Gastroesophageal sphincter (tissue), 4 donors: ENCODE measurements around the gene HSD11B2. TPM values are rescaled to one million over a fixed set of nuclear protein-coding genes. Genes with fewer than 3 reads are reported as not detected.

ENCODE experiments used
- ATAC-seq: fragments of 150-250 bp; one replicate; pipeline ENCODE4 v1.9.1; 2016; ENCODE audit warnings: mild to moderate bottlenecking, moderate library complexity
- H3K27ac ChIP-seq, 4 donors: fragments of 200-600 bp; sonication (generic) in 3 of 4; 1 replicate in 3 of 4; 2 replicates in 1 of 4; pipeline ENCODE4 v1.5.1; 2016 to 2019
- H3K27me3 ChIP-seq: fragments of 200-600 bp; sonication (generic); one replicate; pipeline ENCODE4 v1.5.1; 2019
- H3K36me3 ChIP-seq, 2 donors: fragments of 200-600 bp; sonication (generic); one replicate each; pipeline ENCODE4 v1.5.1; 2019; ENCODE audit warnings: control low read depth in 1 of 2
- H3K4me1 ChIP-seq, 3 donors: fragments of 200-600 bp; sonication (generic); 1 replicate in 2 of 3; 2 replicates in 1 of 3; pipeline ENCODE4 v1.5.1; 2016 to 2019; ENCODE audit warnings: control low read depth in 2 of 3
- H3K4me3 ChIP-seq, 2 donors: fragments of 200-600 bp; sonication (generic); one replicate each; pipeline ENCODE4 v1.5.1; 2019; ENCODE audit warnings: mild to moderate bottlenecking in 1 of 2, moderate library complexity in 1 of 2
- H3K9me3 ChIP-seq, 3 donors: fragments of 200-600 bp; sonication (generic); one replicate each; pipeline ENCODE4 v1.5.1; 2017 to 2019; ENCODE audit warnings: control low read depth in 2 of 3
- EP300 ChIP-seq: sonication (generic); formaldehyde crosslinking; IDR thresholded peaks from one replicate; pipeline ENCODE4 v1.6.1; 2017; ENCODE audit warnings: antibody characterized with exemption, mild to moderate bottlenecking
- POLR2A ChIP-seq, 2 donors: fragments of 450-650 bp; IDR thresholded peaks; one replicate each; pipeline ENCODE4 v1.6.1; 2017; ENCODE audit warnings: antibody characterized with exemption in 2 of 2, mild to moderate bottlenecking in 2 of 2, moderate library complexity in 1 of 2
- POLR2AphosphoS5 ChIP-seq: sonication (generic); formaldehyde crosslinking; IDR thresholded peaks from one replicate; pipeline ENCODE4 v1.6.1; 2017; ENCODE audit warnings: antibody characterized with exemption
- WGBS, 2 donors: methylation state at CpG; one replicate each; pipeline ENCODE4 v1.1.5; 2018; ENCODE audit warnings: low coverage in 1 of 2; 5-methylcytosine and 5-hydroxymethylcytosine counted together
- total RNA-seq, 4 donors: library from RNA; depleted of rRNA; stranded (reverse); fragments of >200 nt; gene quantifications; one replicate each; pipeline ENCODE4 v1.1.0, GENCODE V29; 2016
- TF ChIP-seq, protein P1 (sequence below), 4 experiments: fragments of 200-600 bp in 2 of 4; fragments of 450-650 bp in 2 of 4; sonication (generic) in 1 of 4; IDR thresholded peaks; one replicate each; pipeline ENCODE4 v1.5.1; 2017 to 2019; ENCODE audit warnings: antibody characterized with exemption in 4 of 4, mild to moderate bottlenecking in 2 of 4, moderate library complexity in 2 of 4

Gene HSD11B2
- total RNA-seq, 4 donors from 2014 or later = 0.19 to 2.1 (median 0.27) TPM; not detected in 1

- no peak overlapping the region for H3K27ac ChIP-seq
- peaks cover 62% of the 10 kb centered on the region for H3K27me3 ChIP-seq
- no peak overlapping the region for H3K4me3 ChIP-seq
- no peak for ATAC-seq
- WGBS, 2 donors = 88 to 100% methylated on average over 1 of the region's 4 CpGs
- H3K4me1 ChIP-seq = peaks cover 0 to 21% (median 6%) of the 10 kb centered on the region in 3 donors
- no peaks in the 10 kb centered on the region for H3K36me3 ChIP-seq
- no peaks in the 10 kb centered on the region for H3K9me3 ChIP-seq
- TF ChIP-seq POLR2AphosphoS5 (no peak), EP300 (no peak), POLR2A (IDR thresholded peaks at IDR 0.05) (no peak)
- TF ChIP-seq, protein P1, sequence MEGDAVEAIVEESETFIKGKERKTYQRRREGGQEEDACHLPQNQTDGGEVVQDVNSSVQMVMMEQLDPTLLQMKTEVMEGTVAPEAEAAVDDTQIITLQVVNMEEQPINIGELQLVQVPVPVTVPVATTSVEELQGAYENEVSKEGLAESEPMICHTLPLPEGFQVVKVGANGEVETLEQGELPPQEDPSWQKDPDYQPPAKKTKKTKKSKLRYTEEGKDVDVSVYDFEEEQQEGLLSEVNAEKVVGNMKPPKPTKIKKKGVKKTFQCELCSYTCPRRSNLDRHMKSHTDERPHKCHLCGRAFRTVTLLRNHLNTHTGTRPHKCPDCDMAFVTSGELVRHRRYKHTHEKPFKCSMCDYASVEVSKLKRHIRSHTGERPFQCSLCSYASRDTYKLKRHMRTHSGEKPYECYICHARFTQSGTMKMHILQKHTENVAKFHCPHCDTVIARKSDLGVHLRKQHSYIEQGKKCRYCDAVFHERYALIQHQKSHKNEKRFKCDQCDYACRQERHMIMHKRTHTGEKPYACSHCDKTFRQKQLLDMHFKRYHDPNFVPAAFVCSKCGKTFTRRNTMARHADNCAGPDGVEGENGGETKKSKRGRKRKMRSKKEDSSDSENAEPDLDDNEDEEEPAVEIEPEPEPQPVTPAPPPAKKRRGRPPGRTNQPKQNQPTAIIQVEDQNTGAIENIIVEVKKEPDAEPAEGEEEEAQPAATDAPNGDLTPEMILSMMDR (IDR thresholded peaks at IDR 0.05) = no peak
These were observed 5.3 kb upstream of the HSD11B2 start for GRCh38 chr16:67425580-67425979.

DNA sequence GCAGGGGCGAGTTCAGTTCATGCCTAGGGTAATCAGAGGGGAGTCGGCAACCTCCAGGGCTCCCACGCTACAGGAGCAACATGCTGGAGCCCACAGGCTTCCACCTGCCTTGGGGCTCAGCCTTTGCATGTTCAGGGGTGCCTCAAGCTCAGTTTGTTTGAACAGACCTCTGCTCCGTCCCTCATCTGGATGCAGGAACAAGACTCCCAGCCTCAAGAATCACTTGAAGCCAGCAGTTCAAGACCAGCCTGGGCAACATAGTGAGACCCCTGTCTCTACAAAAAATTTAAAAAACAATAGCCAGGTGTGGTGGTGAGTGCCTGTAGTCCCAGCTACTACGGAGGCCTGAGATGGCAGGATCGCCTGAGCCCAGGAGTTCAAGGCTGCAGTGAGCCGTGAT lies 4.9 kb upstream of the HSD11B2 start:
- H3K27me3 ChIP-seq = peaks cover 63% of the 10 kb centered on the region
- WGBS, 2 donors = 82% methylated on average over 2 of the region's 7 CpGs; no CpG with 5 or more reads in 1 of the 2 donors
- no peaks in the 10 kb centered on the region for H3K36me3 ChIP-seq
- peaks cover 0 to 25% (median 9%) of the 10 kb centered on the region in 3 donors for H3K4me1 ChIP-seq
- H3K9me3 ChIP-seq = no peaks in the 10 kb centered on the region
- TF ChIP-seq EP300 = no peak
- TF ChIP-seq POLR2A (IDR thresholded peaks at IDR 0.05) = no peak
- H3K4me3 ChIP-seq = no peak overlapping the region
- H3K27ac ChIP-seq = no peak overlapping the region
- ATAC-seq = no peak

DNA sequence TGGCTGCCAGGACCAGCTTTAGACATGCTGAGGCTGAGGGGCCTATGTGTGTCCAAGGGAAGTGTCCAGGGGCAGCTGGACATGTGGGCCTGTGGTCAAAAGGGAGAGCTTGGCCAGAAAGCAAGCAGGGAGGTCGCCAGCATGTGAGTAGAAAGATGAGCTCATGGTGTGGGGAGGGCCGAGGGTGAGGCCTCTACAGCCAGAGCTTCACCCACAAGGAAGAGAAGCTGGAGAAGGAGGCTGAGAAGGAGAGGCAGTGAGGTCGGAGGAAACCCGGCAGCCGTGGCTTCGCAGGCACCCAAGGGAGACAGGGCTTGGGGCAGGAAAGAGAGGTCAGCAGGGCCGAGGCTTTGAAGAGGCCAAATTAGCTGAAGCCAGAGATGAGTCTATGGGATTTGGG lies 4.0 kb upstream of the HSD11B2 start:
- peaks cover 63% of the 10 kb centered on the region for H3K27me3 ChIP-seq
- no peak overlapping the region for H3K4me3 ChIP-seq
- peaks cover 0 to 35% (median 14%) of the 10 kb centered on the region in 3 donors for H3K4me1 ChIP-seq
- TF ChIP-seq POLR2A (IDR thresholded peaks at IDR 0.05) (no peak), POLR2AphosphoS5 (no peak), EP300 (no peak)
- TF ChIP-seq, protein P1 (IDR thresholded peaks at IDR 0.05) = no peak
- H3K27ac ChIP-seq = no peak overlapping the region
- 57 to 61% methylated on average over 4 to 6 of the region's 7 CpGs for WGBS, 2 donors
- H3K9me3 ChIP-seq = no peaks in the 10 kb centered on the region
- no peaks in the 10 kb centered on the region for H3K36me3 ChIP-seq
- no peak for ATAC-seq

DNA sequence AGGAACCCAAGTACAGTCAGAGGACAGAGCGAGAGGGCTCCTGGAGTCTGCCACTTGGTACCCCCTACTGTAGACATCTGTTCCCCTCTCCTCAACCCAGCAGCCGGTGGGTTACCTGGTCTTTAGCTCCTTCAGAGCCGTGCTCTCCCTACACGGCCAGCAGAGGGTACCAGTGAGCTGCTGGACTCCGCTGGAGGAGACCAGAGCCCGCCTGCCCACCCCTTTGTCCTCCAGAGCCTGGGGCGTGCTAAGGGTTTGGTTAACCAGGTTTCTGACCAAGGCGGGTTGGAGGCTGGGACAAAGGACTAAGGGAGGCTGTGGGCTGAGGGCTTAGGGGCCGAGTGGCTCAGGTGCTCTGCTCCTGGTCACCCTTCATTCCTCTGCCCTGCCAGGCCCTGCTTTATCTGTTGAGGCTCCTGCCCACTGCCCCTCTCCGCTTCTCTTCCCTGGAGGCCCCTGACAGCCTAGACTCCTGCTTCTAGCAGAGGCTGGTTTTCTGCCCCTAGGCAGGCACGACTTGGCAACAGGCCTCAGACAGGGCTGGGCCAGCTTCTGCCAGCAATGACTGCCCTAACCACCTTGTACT lies 2.7 kb upstream of the HSD11B2 start:
- Histone ChIP-seq H3K4me3 (no peak overlapping the region), H3K27ac (no peak overlapping the region)
- 29 to 93% methylated on average over 1 to 2 of the region's 11 CpGs for WGBS, 2 donors

GRCh38 chr16:67429053-67429798 lies 1.7 kb upstream of the HSD11B2 start:
- Histone ChIP-seq H3K9me3 (no peaks in the 10 kb centered on the region), H3K36me3 (no peaks in the 10 kb centered on the region), H3K27ac (no peak overlapping the region), H3K4me3 (no peak overlapping the region), H3K4me1 (peaks cover 0 to 41% (median 15%) of the 10 kb centered on the region in 3 donors), H3K27me3 (peaks cover 59% of the 10 kb centered on the region)
- no peak for ATAC-seq
- TF ChIP-seq, protein P1 (IDR thresholded peaks at IDR 0.05) = no peak
- no peak for TF ChIP-seq EP300
- no peak for TF ChIP-seq POLR2A (IDR thresholded peaks at IDR 0.05)
- TF ChIP-seq POLR2AphosphoS5 = no peak
- 90 to 100% methylated on average over 1 to 2 of the region's 3 CpGs for WGBS, 2 donors

More for the DNA sequence above, 2.7 kb upstream of the HSD11B2 start:
- no peak for TF ChIP-seq POLR2AphosphoS5
- TF ChIP-seq, protein P1 (IDR thresholded peaks at IDR 0.05) = peak in 3 of 4 experiments; percentile 72 to 86 (median 79)
- H3K4me1 ChIP-seq = peaks cover 0 to 41% (median 15%) of the 10 kb centered on the region in 3 donors
- H3K27me3 ChIP-seq = peaks cover 63% of the 10 kb centered on the region
- H3K9me3 ChIP-seq = no peaks in the 10 kb centered on the region
- no peaks in the 10 kb centered on the region for H3K36me3 ChIP-seq
- ATAC-seq = peak; percentile 62
